ENCODE measurements around the gene ODC1.

The ODC1 gene

DNA sequence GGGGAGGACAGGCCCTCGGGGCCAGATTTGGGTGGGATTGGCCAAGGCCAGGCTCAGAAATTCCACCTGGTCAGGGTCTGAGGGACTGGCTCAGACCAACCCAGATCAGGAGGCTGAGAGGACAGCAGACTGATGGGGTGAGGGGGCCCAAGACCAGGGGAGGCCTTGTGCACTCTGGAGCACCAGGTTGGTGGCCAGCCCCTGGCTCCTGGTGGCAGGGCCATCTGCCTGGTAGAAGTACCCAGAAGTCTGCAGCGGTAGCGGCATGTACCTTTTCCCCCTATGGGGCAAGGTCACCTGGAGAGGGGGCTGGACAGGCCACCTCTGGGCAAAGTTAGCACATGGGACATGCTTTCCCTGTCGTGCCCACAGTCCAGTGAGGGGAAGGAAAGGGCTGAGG, 21.2 kb upstream of the ODC1 start:
- no peaks in the 10 kb centered on the region for H3K9me2 ChIP-seq (replicated peaks; ENCODE audit: insufficient read depth, low read length)
- H3F3A ChIP-seq (ENCODE audit: insufficient read depth) = no peaks in the 10 kb centered on the region
- H3K9me3 ChIP-seq (ENCODE audit: insufficient read depth, low read length) = no peaks in the 10 kb centered on the region
- H2AFZ ChIP-seq (ENCODE audit: low read depth, low read length, severe bottlenecking) = no peak overlapping the region
- no peak overlapping the region for H3K4me3 ChIP-seq (ENCODE audit: insufficient read depth, low read length, poor library complexity, severe bottlenecking)
- no peak overlapping the region for H3K27ac ChIP-seq (ENCODE audit: low read depth, low read length)
- no peaks in the 10 kb centered on the region for H3K79me2 ChIP-seq (ENCODE audit: insufficient read depth, low read length)
- H3K27me3 ChIP-seq (ENCODE audit: low read length) = no peaks in the 10 kb centered on the region
- TF ChIP-seq EZH2phosphoT487 (conservative IDR thresholded peaks at IDR 0.05; ENCODE audit: low read length) (no peak), CTCF (IDR thresholded peaks at IDR 0.05; ENCODE audit: insufficient read depth, low read length, poor library complexity, severe bottlenecking) (no peak)
- no peaks in the 10 kb centered on the region for H3K36me3 ChIP-seq (ENCODE audit: low read length)
- H3K4me2 ChIP-seq (ENCODE audit: low read depth, low read length, poor library complexity, severe bottlenecking) = no peak overlapping the region
- no peak overlapping the region for H3K9ac ChIP-seq (ENCODE audit: low read length)
- H4K20me1 ChIP-seq (ENCODE audit: low read depth, low read length) = no peaks in the 10 kb centered on the region

- H3K4me2 ChIP-seq (ENCODE audit: low read depth, low read length, poor library complexity, severe bottlenecking) = no peak overlapping the region
- H3K9me2 ChIP-seq (replicated peaks; ENCODE audit: insufficient read depth, low read length) = no peaks in the 10 kb centered on the region
- no peak overlapping the region for H3K4me3 ChIP-seq (ENCODE audit: insufficient read depth, low read length, poor library complexity, severe bottlenecking)
- no peaks in the 10 kb centered on the region for H3K9me3 ChIP-seq (ENCODE audit: insufficient read depth, low read length)
- no peaks in the 10 kb centered on the region for H3K79me2 ChIP-seq (ENCODE audit: insufficient read depth, low read length)
- no peaks in the 10 kb centered on the region for H3K36me3 ChIP-seq (ENCODE audit: low read length)
- no peaks in the 10 kb centered on the region for H4K20me1 ChIP-seq (ENCODE audit: low read depth, low read length)
- H2AFZ ChIP-seq (ENCODE audit: low read depth, low read length, severe bottlenecking) = no peak overlapping the region
- no peaks in the 10 kb centered on the region for H3F3A ChIP-seq (ENCODE audit: insufficient read depth)
- no peak overlapping the region for H3K27ac ChIP-seq (ENCODE audit: low read depth, low read length)
- H3K27me3 ChIP-seq (ENCODE audit: low read length) = no peaks in the 10 kb centered on the region
- TF ChIP-seq EZH2phosphoT487 (conservative IDR thresholded peaks at IDR 0.05; ENCODE audit: low read length) (no peak), CTCF (IDR thresholded peaks at IDR 0.05; ENCODE audit: insufficient read depth, low read length, poor library complexity, severe bottlenecking) (no peak)
- no peak overlapping the region for H3K9ac ChIP-seq (ENCODE audit: low read length)
Observed at GRCh38 chr2:10467401-10467800, 19.3 kb upstream of the ODC1 start.

GRCh38 chr2:10466801-10467200, 18.7 kb upstream of the ODC1 start:
- no peaks in the 10 kb centered on the region for H3F3A ChIP-seq (ENCODE audit: insufficient read depth)
- H2AFZ ChIP-seq (ENCODE audit: low read depth, low read length, severe bottlenecking) = no peak overlapping the region
- H3K9ac ChIP-seq (ENCODE audit: low read length) = no peak overlapping the region
- no peak for TF ChIP-seq CTCF (IDR thresholded peaks at IDR 0.05; ENCODE audit: insufficient read depth, low read length, poor library complexity, severe bottlenecking)
- no peak for TF ChIP-seq EZH2phosphoT487 (conservative IDR thresholded peaks at IDR 0.05; ENCODE audit: low read length)
- no peaks in the 10 kb centered on the region for H4K20me1 ChIP-seq (ENCODE audit: low read depth, low read length)
- H3K4me3 ChIP-seq (ENCODE audit: insufficient read depth, low read length, poor library complexity, severe bottlenecking) = no peak overlapping the region
- no peaks in the 10 kb centered on the region for H3K9me3 ChIP-seq (ENCODE audit: insufficient read depth, low read length)
- no peaks in the 10 kb centered on the region for H3K9me2 ChIP-seq (replicated peaks; ENCODE audit: insufficient read depth, low read length)
- H3K27me3 ChIP-seq (ENCODE audit: low read length) = no peaks in the 10 kb centered on the region
- H3K79me2 ChIP-seq (ENCODE audit: insufficient read depth, low read length) = no peaks in the 10 kb centered on the region
- no peaks in the 10 kb centered on the region for H3K36me3 ChIP-seq (ENCODE audit: low read length)
- no peak overlapping the region for H3K27ac ChIP-seq (ENCODE audit: low read depth, low read length)
- no peak overlapping the region for H3K4me2 ChIP-seq (ENCODE audit: low read depth, low read length, poor library complexity, severe bottlenecking)

GRCh38 chr2:10465910-10466309, 17.8 kb upstream of the ODC1 start:
- Histone ChIP-seq H3K79me2 (ENCODE audit: insufficient read depth, low read length) (no peaks in the 10 kb centered on the region), H3K27ac (ENCODE audit: low read depth, low read length) (no peak overlapping the region), H3K9me3 (ENCODE audit: insufficient read depth, low read length) (no peaks in the 10 kb centered on the region), H3K36me3 (ENCODE audit: low read length) (no peaks in the 10 kb centered on the region), H4K20me1 (ENCODE audit: low read depth, low read length) (no peaks in the 10 kb centered on the region), H3F3A (ENCODE audit: insufficient read depth) (no peaks in the 10 kb centered on the region), H3K4me2 (ENCODE audit: low read depth, low read length, poor library complexity, severe bottlenecking) (no peak overlapping the region), H2AFZ (ENCODE audit: low read depth, low read length, severe bottlenecking) (no peak overlapping the region), H3K27me3 (ENCODE audit: low read length) (no peaks in the 10 kb centered on the region), H3K9me2 (replicated peaks; ENCODE audit: insufficient read depth, low read length) (no peaks in the 10 kb centered on the region), H3K9ac (ENCODE audit: low read length) (no peak overlapping the region), H3K4me3 (ENCODE audit: insufficient read depth, low read length, poor library complexity, severe bottlenecking) (no peak overlapping the region)
- no peak for TF ChIP-seq CTCF (IDR thresholded peaks at IDR 0.05; ENCODE audit: insufficient read depth, low read length, poor library complexity, severe bottlenecking)

Data from SU-DHL-6 (cell line).